H54 (cell line): Measurements from ENCODE around the gene SCN10A.

Experiments used
- DNase-seq: peaks from one replicate; pipeline ENCODE4 v3.0.0; 2011; ENCODE audit warnings: low spot score, mixed read lengths; ENCODE audit not compliant: insufficient read length
- FAIRE-seq: peaks from 3 replicates; lab custom pipeline; 2011; peaks lifted over from hg19 to GRCh38; lab: Jason Lieb, UNC
- POLR2A ChIP-seq: IDR thresholded peaks from 2 replicates; pipeline ENCODE4 v1.6.1; 2011; ENCODE audit warnings: low read depth, mild to moderate bottlenecking, low read length

Gene SCN10A

GRCh38 chr3:38722781-38723568 is 93.0 kb downstream of the SCN10A start:
- no peak for DNase-seq
- TF ChIP-seq POLR2A, result no peak
- no peak for FAIRE-seq

DNA sequence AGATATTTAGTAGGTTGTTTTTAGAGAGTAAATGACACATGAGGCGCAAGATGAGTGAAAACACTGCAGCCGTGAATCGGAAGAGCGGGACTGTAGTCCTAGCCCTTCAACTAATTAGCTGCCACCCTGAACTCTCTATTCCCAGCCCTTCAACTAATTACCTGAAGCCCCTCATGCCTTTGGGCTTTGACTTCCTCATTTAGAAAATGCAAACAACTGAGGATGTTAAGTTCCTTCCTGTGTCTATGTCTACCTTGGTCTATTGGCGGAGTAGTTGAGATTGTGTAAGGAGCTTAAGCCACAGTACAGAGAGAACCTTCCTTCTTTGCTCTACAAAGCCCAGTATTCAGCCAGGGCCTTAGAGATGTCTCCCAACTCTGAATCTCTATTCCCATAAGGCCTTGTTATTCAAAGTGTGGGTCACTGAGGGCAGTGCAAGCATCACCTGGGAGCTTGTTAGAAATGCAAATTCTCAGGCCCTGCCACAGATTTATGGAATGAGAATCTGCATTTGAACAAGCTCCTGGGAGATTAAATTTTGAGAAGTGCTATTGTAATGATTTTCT is 94.7 kb downstream of the SCN10A start:
- FAIRE-seq, result no peak
- no peak for DNase-seq
- no peak for TF ChIP-seq POLR2A

DNA sequence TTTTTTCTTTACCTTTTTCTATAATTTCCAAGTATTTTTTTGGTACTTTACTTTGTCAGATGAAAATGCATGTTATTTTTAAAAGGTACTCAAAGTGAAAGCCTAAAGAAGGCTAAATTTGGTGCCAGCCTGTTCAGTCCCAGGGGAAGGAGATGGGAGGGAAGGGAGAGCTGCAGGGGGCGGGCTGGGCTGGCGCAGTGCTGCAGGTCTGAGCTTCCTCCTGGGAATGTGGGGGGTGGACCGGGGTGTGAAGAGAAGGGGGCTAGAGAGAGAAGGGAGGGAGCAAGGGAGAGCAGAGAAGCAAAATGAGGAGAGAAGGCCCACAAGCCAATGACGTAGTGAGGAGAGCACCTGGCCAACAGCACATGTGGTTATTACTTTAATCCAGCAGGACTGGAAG is 95.6 kb downstream of the SCN10A start:
- no peak for FAIRE-seq
- DNase-seq, result no peak
- TF ChIP-seq POLR2A, result no peak

DNA sequence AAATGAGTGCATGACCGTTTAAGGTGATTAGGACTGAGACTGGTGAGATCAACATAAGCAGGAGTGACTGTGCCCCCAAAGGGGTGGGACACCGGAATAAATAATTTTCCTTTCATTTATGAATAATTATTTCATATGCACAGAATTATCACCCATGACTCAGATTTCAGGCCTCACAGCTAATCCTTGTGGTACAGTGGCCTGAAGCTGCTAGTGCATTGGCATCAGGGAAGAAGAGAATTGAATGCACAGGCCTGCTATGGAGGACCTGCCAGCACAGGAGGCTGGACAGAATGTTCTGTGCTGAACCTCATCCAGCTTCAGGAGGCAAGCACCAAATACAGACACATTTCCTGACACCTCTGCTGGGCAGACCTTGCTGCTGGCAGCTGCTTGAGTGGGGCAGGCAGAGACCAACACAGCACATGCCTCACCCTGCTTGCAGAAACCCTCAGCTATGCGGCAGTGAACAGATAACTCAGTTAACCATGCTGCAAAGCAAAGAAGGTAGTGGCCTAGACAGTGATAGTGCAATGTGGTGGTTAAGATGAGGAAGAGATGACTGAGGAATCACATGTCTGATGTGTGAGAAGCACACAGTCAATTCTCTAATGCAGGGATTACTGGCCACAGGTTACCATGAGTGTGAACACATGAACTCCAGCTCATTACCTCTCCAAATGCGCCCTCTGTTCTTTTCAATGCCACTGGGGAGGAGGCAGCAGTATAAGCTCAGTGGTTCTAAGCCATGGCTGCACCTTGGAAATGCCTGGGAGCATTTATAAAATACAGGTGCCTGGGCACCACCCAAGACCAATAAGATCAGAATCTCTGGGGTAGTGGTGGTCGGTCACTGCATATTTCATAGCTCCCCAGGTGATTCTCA is 98.4 kb downstream of the SCN10A start:
- FAIRE-seq, result no peak

DNA sequence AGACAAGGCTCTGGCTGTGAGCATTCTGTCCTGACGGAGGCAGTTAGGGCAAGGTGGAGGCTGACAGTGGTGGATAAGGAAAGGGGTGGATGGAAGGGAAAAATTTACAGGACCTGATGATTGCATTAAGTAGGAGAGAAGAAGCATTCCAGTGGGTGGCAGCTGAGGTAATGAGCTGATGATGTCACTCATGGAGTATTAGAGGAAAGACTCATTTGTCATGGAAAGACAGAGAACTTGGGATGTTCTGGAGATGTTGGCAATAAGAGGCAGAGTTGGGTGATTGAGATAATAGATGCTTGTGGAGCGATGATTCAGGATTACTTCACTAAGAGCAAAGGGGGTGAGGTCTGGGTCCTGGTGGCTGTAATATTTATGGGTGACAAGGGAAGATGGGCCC is 102.9 kb downstream of the SCN10A start:
- no peak for DNase-seq
- no peak for FAIRE-seq
- no peak for TF ChIP-seq POLR2A

More for the DNA sequence above, 98.4 kb downstream of the SCN10A start:
- no peak for TF ChIP-seq POLR2A
- no peak for DNase-seq

DNA sequence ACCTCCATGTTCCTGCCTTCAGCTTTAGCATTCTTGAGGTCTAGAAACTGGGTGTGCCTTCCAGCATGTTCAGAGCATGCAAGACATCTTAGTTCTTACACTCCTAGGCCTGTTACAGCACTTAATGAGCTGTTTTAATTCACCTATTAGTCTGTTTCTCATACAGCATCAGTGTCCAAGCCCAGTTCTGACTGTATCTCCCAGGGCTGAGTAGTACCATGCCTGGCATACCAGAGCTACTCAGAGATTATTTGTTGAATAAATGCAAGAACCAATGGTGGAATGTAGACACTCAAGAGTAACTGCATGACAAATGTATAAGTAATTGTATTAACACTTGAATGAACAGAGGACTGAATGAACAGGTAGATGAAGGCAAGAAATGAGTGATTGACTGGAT is 104.7 kb downstream of the SCN10A start:
- no peak for TF ChIP-seq POLR2A
- DNase-seq, result no peak

DNA sequence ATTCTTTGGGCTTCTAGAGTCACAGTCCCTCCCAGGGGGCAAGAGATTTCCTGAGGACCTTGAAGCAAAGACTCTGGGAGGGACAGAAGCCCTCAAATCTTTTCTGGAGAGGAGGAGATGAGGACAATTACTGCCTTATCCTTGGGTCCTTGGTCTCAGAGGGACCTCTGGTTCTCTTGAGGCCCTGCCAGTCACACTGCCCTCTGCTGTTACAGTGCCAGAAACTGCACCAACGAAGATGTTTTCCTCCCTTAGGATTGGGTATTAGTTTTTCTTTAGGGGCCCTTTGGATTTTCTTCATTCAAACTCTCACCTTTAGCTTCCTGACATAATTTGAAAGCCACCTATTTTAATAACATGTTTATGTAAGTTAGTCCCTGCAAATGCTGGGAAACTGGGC is 108.3 kb downstream of the SCN10A start:
- no peak for TF ChIP-seq POLR2A
- DNase-seq, result peak; percentile 14
- no peak for FAIRE-seq

More for the DNA sequence above, 104.7 kb downstream of the SCN10A start:
- FAIRE-seq, result no peak

DNA sequence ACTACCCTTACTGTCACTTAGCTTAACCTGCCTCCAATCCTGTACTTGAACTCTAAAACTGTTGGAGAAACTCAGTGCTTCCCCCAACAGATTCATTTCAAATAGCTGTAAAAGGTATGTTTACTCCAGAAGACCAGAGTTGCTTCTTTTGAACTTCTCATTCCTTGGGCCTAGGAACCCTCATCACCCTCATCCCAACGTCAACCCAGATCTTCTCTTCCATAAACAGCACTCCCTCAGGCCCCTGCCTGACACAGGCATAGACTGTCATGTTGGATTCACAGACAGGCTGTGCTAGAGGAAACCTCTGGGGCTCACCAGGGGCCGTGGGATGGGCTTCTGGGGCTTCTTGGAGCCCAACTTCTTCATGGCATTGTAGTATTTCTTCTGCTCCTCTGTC is 109.1 kb downstream of the SCN10A start:
- DNase-seq (no peak), FAIRE-seq (no peak)
- no peak for TF ChIP-seq POLR2A

DNA sequence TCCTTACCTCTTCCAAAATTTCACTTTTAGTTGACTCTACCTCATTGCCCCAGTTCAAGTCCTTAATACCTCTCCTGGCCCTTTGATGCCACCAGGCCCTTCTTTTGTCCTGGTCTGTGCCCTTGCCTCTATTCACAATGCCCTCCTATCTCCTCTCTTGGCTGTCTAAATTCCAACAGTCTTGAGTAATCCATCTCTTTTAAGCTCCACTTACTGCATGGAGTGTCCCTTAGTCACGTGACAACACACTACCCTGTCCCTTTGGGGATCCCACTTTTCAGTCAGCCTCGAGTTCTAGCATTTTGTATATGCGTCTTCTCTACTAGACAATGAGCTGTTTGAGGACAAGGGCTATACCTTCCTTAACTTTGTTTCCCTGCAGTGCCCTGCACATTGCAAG is 113.8 kb downstream of the SCN10A start:
- TF ChIP-seq POLR2A, result no peak
- no peak for FAIRE-seq
- no peak for DNase-seq

DNA sequence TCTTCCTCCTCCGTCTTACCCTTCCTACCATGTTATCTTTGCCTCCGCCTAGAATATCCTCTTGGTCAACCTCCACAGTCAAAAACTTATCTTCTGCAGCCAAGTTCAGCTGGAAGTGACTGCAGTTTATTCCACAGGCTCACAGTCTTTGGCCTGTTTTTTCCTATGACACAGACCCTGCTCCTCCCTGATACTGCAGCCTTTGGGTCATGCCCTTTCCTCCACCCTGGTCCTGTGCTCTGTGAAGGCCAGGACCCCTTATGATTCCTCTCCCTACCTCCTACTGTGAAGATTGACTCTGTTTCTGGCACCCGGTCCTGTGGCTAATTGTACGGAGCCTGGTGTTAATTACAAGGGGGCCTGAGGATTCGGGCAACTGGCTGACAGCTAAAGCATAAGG is 117.3 kb downstream of the SCN10A start:
- no peak for TF ChIP-seq POLR2A

DNA sequence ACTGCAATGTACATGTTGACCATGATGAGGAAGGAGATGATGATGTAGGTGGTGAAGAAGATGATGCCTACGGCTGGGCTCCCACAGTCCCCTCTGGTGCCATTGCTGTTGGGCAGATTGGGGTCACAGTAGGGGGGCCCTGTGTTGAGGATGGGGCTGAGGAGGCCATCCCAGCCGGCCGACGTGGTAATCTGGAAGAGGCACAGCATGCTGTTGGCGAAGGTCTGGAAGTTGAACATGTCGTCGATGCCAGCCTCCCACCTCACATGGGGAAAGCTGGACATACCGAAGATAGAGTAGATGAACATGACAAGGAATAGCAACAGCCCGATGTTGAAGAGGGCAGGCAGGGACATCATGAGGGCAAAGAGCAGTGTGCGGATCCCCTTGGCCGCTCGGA is 118.0 kb downstream of the SCN10A start:
- DNase-seq, result no peak
- FAIRE-seq, result no peak
- TF ChIP-seq POLR2A, result no peak

More for the DNA sequence above, 117.3 kb downstream of the SCN10A start:
- DNase-seq (no peak), FAIRE-seq (no peak)

DNA sequence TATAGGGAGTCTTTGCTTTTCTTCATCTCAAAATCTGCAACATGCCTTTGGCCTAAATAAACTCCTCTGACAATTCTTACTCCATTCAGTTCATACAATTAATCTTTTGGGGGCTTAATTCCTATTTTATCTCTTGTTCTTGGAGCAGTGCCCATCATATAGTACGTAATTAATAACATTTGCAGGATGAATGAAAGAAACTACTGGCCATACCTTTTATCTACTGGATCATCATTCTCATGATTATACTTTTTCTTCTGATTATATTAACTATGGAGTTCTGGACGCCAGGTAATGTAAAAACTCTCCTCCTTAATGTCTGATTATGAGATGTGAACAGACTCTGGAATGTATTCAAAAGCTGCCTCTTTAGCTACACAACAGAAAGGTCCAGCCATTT is 120.0 kb downstream of the SCN10A start:
- DNase-seq, result no peak
- FAIRE-seq, result no peak
- no peak for TF ChIP-seq POLR2A

- FAIRE-seq (no peak), DNase-seq (no peak)
- no peak for TF ChIP-seq POLR2A
Measured at GRCh38 chr3:38690185-38690584, 125.8 kb downstream of the SCN10A start.

- FAIRE-seq, result no peak
- no peak for TF ChIP-seq POLR2A
- DNase-seq, result no peak
Measured at GRCh38 chr3:38689774-38690173, 126.2 kb downstream of the SCN10A start.

DNA sequence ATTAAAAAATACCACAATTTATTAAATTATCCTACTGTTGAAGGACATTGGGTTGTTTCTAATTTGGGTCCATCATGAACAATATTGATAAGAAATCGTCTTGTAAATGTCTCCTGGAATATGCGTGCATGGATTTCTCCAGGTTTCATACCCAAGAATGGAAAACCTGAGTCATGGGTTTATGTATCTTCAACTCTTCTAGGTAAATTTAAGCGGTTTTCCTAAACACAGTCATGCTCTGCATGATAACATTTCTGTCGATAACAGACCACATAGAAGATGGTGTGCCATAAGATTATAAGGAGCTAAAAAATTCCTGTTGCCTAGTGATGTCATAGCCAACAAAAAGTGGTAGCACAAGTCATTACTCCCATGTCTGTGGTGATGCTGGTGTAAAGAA is 126.7 kb downstream of the SCN10A start:
- no peak for TF ChIP-seq POLR2A
- DNase-seq (no peak), FAIRE-seq (no peak)
